IPS-18a (cell line): ENCODE results near the gene LMBRD2.

ENCODE experiments used
- H3K27ac ChIP-seq: one replicate; pipeline ENCODE4 v1.5.1; 2013; ENCODE audit warnings: low read length
- H3K27me3 ChIP-seq: one replicate; pipeline ENCODE4 v1.6.1; 2013; ENCODE audit warnings: mild to moderate bottlenecking, low read length; ENCODE audit not compliant: control insufficient read depth, insufficient read depth
- H3K36me3 ChIP-seq: one replicate; pipeline ENCODE4 v1.6.1; 2013; ENCODE audit warnings: low read depth, low read length; ENCODE audit not compliant: control insufficient read depth
- H3K4me1 ChIP-seq: one replicate; pipeline ENCODE4 v1.6.1; 2013; ENCODE audit warnings: low read depth, low read length; ENCODE audit not compliant: control insufficient read depth
- H3K4me3 ChIP-seq: one replicate; pipeline ENCODE4 v1.5.1; 2013; ENCODE audit warnings: low read length
- H3K9ac ChIP-seq: one replicate; pipeline ENCODE4 v1.6.1; 2013; ENCODE audit warnings: mild to moderate bottlenecking, low read length, moderate library complexity
- H3K9me3 ChIP-seq: one replicate; pipeline ENCODE4 v1.6.1; 2013; ENCODE audit warnings: low read depth, low read length; ENCODE audit not compliant: control insufficient read depth

The LMBRD2 gene

DNA sequence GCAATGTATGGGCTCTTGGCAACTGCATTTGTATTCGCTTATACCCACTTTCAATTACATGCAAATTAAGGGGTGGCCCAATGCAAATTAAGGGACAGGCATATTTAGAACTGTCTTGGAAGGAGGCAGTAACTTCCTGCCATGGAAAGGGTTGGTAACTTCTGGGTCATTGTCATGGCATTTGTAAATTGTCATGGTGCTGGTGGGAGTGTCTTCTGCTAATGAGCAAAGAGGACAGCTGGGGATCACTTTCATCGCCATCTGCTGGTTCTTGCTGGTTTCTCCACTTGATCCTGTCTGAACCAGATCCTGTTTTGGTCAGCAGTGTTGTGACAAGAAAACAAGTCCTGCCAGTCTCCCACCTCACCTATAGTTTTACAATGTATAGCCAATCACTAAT is 61.7 kb downstream of the LMBRD2 start:
- no peaks in the 10 kb centered on the region for H3K4me1 ChIP-seq
- H3K9ac ChIP-seq, result no peak overlapping the region
- H3K4me3 ChIP-seq, result no peak overlapping the region
- H3K27ac ChIP-seq, result no peak overlapping the region
- no peaks in the 10 kb centered on the region for H3K36me3 ChIP-seq
- no peaks in the 10 kb centered on the region for H3K9me3 ChIP-seq
- no peaks in the 10 kb centered on the region for H3K27me3 ChIP-seq

DNA sequence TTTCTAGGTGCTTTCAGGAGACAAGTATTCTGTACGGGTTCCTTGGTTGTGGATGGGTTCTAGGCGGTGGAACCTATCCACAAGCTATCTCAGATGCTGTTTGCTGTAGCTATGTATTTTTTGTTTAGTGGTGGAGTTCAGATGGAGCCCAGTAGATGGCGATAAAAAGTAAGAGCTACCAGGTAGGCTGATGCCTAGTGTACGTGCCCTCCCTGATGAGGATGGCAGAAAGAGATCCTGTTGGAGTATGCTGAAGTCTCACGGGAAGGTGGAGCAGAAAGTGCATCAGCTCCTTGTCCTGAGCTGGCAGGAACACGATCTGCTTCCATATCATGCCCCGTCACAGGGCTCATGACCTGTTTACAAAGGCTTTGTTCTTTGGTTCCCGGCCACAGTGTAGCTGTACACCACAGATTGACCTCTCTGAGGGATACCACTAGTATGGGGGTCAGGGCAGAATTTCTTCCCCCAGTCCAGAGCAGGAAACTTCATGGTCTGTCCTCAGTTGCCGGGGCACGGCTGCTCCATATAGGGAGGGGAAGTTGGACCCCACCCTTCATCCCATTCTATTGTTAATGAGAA is 72.4 kb downstream of the LMBRD2 start:
- H3K27ac ChIP-seq, result no peak overlapping the region
- H3K9ac ChIP-seq, result no peak overlapping the region
- H3K4me1 ChIP-seq, result peaks cover 4% of the 10 kb centered on the region
- H3K4me3 ChIP-seq, result peak overlapping the region; percentile 13
- no peaks in the 10 kb centered on the region for H3K27me3 ChIP-seq
- no peaks in the 10 kb centered on the region for H3K9me3 ChIP-seq
- H3K36me3 ChIP-seq, result no peaks in the 10 kb centered on the region

DNA sequence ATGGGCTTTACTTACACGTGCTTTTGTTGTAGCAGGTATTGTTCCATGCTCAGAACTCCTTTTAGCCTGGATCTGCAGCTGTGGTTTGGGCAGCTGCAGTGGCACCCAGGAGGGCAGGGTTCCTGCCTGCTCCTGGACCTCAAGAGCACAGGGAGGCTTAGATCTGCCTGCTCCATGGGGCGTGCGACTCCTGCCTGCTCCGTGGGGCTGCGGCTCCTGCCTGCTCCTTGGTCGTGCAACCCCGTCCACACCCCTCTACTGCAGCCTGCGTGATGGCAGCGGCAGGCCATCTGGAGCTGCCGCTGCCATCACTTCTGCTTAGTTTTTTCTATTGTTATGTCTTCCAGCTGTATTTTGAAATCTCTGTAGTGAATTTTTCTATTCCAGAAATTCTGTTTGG is 73.3 kb downstream of the LMBRD2 start:
- Histone ChIP-seq H3K27me3 (no peaks in the 10 kb centered on the region), H3K36me3 (no peaks in the 10 kb centered on the region), H3K27ac (no peak overlapping the region), H3K4me1 (peaks cover 9% of the 10 kb centered on the region), H3K9me3 (no peaks in the 10 kb centered on the region), H3K4me3 (no peak overlapping the region), H3K9ac (no peak overlapping the region)

DNA sequence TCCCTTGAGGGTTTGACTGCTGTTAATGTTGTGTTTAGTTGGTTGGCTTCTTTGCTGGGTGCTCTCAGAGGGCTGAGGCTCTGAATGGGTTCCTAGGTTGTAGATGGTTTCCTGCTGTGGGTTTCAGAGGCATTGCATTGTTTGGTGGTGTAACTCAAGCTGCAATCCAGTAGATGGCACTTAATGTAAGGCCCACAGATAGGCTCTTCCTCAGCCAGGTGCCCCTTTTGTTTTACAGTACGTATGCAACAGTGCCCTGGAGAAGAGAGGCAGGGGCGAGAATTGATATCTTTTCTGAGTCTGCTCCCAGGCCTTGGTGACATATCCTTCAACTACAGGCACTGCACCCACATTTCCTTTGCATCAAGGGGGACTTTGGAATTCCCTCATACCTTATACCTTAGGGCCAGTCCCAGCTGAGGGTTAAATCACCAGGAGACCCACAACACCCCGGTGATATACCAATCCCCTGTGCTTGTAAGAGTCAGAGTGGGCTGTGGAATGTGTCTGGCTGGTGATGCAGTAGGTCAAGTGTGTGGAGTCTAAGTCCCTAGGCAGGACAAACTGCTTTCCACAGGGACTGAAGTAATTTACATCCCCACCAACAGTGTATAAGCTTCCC is 78.0 kb downstream of the LMBRD2 start:
- Histone ChIP-seq H3K9me3 (no peaks in the 10 kb centered on the region), H3K36me3 (no peaks in the 10 kb centered on the region), H3K4me1 (peaks cover 8% of the 10 kb centered on the region), H3K27ac (no peak overlapping the region), H3K27me3 (no peaks in the 10 kb centered on the region), H3K9ac (no peak overlapping the region), H3K4me3 (no peak overlapping the region)

DNA sequence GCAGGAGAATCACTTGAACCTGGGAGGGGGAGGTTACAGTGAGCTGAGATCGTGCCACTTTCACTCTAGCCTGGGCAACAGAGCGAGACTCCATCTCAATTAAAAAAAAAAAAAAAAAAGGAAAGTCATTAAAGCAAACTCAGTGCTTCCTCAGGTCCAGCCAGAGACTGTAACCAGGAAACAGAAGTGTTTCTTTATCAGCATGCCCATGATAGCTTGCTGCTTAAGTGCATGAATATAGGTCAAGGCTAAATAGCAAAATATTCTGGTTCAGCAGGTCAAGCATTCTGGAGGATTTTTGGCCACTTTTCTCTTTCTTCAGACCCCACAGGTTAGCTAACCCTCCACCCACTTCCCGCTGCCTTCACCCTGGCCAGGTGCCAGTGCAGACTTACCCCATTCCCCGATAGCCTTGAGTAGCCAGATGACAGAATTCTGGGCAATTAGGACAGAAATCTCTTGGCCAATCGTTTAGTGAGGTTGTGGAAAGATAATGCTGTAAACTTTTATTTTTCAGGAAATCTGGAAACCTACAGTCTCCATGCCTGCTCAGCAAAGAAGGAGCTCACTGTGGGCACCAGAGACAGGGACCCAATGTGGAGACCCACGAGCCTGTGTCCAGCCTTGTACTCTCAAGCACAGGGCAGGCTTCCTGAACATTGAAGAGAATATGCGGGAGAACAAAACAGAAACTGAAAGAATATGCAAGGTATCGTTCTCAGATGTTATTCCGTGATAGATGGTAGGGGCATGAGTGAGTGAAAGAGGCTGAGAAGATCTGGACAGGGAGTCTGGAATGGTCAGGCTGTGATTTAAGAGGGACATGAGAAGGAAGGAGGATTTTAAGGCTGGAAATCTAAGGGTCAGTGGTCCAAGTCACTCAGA is 80.8 kb downstream of the LMBRD2 start:
- Histone ChIP-seq H3K4me1 (peaks cover 16% of the 10 kb centered on the region), H3K9ac (no peak overlapping the region), H3K27ac (no peak overlapping the region), H3K9me3 (no peaks in the 10 kb centered on the region), H3K27me3 (no peaks in the 10 kb centered on the region), H3K36me3 (no peaks in the 10 kb centered on the region), H3K4me3 (no peak overlapping the region)

DNA sequence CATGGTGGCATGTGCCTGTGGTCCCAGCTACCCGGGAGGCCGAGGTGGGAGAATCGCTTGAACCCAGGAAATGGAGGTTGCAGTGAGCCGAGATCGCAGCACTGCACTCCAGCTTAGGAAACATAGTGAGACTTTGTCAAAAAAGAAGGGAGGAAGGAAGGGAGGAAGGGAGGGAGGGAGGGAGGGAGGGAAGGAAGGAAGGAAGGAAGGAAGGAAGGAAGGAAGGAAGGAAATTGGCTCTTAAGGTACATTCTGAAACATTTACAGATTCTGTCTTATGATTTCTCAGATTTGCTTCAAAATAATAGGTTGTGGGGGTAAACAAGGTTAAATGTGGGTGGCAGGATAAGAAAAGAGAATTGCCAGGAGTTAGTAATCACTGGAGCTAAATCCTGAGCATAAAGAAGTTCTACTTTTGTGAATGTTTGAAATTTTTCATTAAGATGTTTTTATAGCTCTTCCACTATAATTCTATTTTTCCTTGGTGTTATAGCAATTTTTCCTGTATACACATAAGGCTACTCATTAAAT is 82.9 kb downstream of the LMBRD2 start:
- Histone ChIP-seq H3K4me3 (no peak overlapping the region), H3K9ac (no peak overlapping the region), H3K9me3 (no peaks in the 10 kb centered on the region)

DNA sequence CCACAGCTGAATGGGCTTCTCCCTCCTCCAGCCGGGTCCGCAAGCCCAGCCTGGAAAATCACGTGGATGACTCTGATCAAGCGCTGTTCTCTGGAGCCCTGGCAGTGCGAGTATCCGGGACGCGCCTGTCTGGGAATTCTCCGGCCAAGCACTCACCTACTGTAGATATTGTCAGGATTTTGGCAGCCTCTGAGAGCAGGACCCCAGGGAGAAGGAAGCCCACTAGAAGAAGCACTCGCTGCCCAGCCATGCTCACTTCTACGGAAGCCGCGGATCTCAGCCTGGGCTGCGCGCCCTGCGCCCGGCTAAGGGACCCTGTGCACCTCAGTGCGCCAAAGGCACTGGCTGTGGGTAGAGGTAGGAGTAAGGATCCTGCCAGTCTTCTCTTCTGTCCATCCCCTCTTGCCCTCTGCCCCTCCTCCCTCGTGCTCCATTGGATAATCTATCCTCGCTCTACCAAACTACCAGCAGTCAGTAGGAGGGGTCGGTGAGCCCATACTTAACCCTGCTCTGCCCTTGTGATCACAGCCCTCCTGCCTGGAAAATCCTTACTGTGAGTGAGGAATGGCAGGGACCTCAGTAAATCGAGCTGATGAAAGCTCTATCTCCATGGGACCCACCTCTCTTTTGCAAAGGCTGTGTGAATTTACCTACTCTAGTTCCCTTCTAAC is 85.0 kb downstream of the LMBRD2 start, which contains the start of gene UGT3A2:
TSS of gene UGT3A2 (minus strand) at position 343 of the 671 bp plus-strand sequence. CDS start at position 250, 93 bp downstream.
- no peaks in the 10 kb centered on the region for H3K9me3 ChIP-seq
- H3K4me3 ChIP-seq, result peak within 1 kb of the TSS; percentile 86
- peak within 1 kb of the TSS; percentile 51 for H3K9ac ChIP-seq
- H3K36me3 ChIP-seq, result no peaks in the 10 kb centered on the region
- H3K27me3 ChIP-seq, result no peaks in the 10 kb centered on the region
- H3K27ac ChIP-seq, result peak within 1 kb of the TSS; percentile 21
- H3K4me1 ChIP-seq, result peaks cover 12% of the 10 kb centered on the region

More for the DNA sequence above, 82.9 kb downstream of the LMBRD2 start:
- H3K27ac ChIP-seq, result no peak overlapping the region
- peaks cover 19% of the 10 kb centered on the region for H3K4me1 ChIP-seq
- H3K36me3 ChIP-seq, result no peaks in the 10 kb centered on the region
- H3K27me3 ChIP-seq, result no peaks in the 10 kb centered on the region

DNA sequence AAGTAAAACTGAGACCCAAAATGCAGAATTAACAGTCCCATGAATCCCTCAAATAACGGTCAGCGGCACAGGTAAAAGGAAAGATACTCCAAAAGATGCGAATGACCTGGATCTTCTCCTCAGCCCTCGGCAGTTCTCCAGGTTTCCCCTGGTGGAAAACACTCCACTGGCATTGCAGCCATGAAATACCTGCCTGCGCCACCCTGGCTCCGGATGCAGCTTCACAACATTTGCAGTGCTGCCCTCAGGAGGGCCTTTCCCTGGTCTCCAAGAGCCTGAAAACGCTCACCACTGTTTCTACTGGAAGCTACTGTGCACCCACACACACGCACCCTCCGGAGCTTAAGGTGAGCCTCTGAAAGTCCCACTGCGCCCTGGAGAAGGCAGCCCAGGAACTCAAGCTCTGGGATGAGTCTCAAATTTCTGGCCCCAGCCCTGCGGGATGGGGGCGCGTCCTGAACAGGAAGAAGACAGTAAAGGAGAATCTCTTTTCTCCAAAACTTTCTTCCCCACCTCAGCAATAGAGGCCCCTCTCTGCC is 85.6 kb downstream of the LMBRD2 start:
- peak overlapping the region; percentile 86 for H3K4me3 ChIP-seq
- no peaks in the 10 kb centered on the region for H3K27me3 ChIP-seq
- peak overlapping the region; percentile 51 for H3K9ac ChIP-seq
- H3K4me1 ChIP-seq, result peaks cover 12% of the 10 kb centered on the region
- H3K27ac ChIP-seq, result no peak overlapping the region
- no peaks in the 10 kb centered on the region for H3K36me3 ChIP-seq
- no peaks in the 10 kb centered on the region for H3K9me3 ChIP-seq

DNA sequence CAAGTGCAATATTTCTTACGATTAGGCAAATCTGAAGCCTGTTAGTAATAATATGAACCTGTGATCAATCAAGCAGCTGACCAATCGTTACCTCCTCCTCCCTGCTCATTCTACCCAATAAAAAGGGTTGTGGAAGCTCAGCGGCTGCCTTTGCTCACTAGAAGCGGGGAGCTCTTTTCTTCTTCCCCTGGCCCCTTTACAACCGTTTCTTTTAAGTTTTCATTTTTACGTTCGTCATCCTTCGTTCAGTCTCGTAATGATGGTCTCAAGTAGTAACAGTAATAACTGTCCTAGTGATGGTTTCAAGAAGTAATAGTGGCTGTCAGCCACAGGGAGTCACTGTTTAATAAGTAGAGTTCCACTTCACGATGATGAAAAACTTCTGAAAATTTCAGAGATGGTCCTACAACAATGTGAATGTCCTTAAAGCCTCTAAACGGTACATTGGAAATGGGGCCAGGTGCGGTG is 91.2 kb downstream of the LMBRD2 start:
- Histone ChIP-seq H3K9ac (no peak overlapping the region), H3K36me3 (no peaks in the 10 kb centered on the region), H3K27ac (no peak overlapping the region), H3K4me3 (no peak overlapping the region), H3K9me3 (no peaks in the 10 kb centered on the region), H3K4me1 (no peaks in the 10 kb centered on the region), H3K27me3 (no peaks in the 10 kb centered on the region)

DNA sequence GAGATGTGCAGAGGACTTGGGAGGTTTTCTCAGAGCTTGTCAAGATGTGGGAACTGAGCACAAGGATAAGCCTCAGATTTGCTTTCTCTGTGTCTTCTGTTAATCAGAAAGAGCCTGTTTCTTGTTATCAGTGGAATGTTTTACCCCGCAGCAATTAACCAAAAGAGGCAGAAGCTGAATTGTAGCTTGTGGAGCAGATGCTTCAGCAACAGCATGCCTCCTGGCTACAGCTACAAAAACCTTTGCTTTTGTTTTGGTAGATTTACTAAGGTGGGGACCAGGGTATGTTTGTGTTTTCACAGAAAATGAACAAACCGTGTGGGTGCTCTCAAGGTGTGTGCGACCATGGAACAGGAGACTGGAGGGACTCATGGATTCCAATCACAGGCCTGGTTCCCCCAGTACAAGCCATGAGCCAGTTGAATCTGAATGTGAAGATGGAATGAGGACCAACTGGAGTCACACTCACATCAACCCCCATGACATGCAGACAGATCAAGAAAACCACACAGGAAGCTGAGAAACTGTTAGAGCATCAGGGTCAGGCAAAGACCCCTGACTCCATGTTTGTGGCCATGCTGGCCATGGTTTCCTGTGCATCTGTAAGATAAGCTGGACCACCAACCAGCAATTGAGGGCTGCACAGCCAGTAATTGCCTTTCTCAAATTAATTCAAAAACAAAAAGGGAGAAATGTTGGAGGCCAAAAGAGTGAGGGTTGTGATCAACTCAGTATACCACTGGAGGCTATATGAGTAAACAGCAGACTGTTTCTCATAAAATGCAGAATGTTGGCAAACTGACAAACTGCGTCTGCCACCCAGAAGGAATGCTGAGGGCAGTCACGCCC is 91.9 kb downstream of the LMBRD2 start:
- Histone ChIP-seq H3K36me3 (no peaks in the 10 kb centered on the region), H3K4me1 (no peaks in the 10 kb centered on the region), H3K9me3 (no peaks in the 10 kb centered on the region), H3K27ac (no peak overlapping the region), H3K4me3 (no peak overlapping the region), H3K9ac (no peak overlapping the region), H3K27me3 (no peaks in the 10 kb centered on the region)
